OCI-LY3 (cell line): ENCODE results near the gene ARL8B.
"Not testable (repeated sequence)": the region's sequence is repeated elsewhere in the genome, so short reads cannot be mapped to it uniquely, and the experiment has no call there.

Source experiments
- H2AFZ ChIP-seq: fragments of 200-600, 300-600 bp; shearing (Covaris generic); 2 replicates; pipeline ENCODE4 v1.6.0; 2014; ENCODE audit warnings: antibody characterized with exemption, low read depth, low read length
- H3K27ac ChIP-seq: fragments of 200-600, 300-600 bp; sonication (generic); 2 replicates; pipeline ENCODE4 v1.5.1; 2014; ENCODE audit warnings: mild to moderate bottlenecking, low read length, moderate library complexity, mixed read lengths
- H3K27me3 ChIP-seq: fragments of 200-600, 300-600 bp; sonication (generic); 2 replicates; pipeline ENCODE4 v1.6.1; 2014; ENCODE audit warnings: low read depth, low read length, mixed read lengths
- H3K36me3 ChIP-seq: fragments of 200-600, 300-600 bp; sonication (generic); replicated peaks from 2 replicates; pipeline ENCODE3; 2014; ENCODE audit warnings: low read depth, low read length, mixed read lengths
- H3K4me1 ChIP-seq: fragments of 300-600, 200-600 bp; sonication (generic); 2 replicates; pipeline ENCODE4 v1.6.1; 2014; ENCODE audit warnings: low read length, mixed read lengths
- H3K4me2 ChIP-seq: fragments of 200-600, 300-600 bp; sonication (generic); 2 replicates; pipeline ENCODE4 v1.6.1; 2014; ENCODE audit warnings: low read length, mixed read lengths
- H3K4me3 ChIP-seq: fragments of 300-600, 200-600 bp; sonication (generic); 2 replicates; pipeline ENCODE4 v1.5.1; 2014; ENCODE audit warnings: antibody characterized with exemption, mild to moderate bottlenecking, low read length, moderate library complexity
- H3K79me2 ChIP-seq: fragments of 300-600, 200-600 bp; shearing (Covaris generic); 2 replicates; pipeline ENCODE4 v1.6.1; 2014; ENCODE audit warnings: mild to moderate bottlenecking, low read length, mixed read lengths
- H3K9ac ChIP-seq: fragments of 300-600, 200-600 bp; shearing (Covaris generic); 2 replicates; pipeline ENCODE4 v1.6.0; 2014; ENCODE audit warnings: mild to moderate bottlenecking, low read length, moderate library complexity
- H3K9me3 ChIP-seq: fragments of 200-600, 300-600 bp; shearing (Covaris generic); 2 replicates; pipeline ENCODE4 v1.6.1; 2014; ENCODE audit warnings: low read length, mixed read lengths; ENCODE audit not compliant: insufficient read depth
- H4K20me1 ChIP-seq: fragments of 200-600, 300-600 bp; sonication (generic); 2 replicates; pipeline ENCODE4 v1.6.1; 2016; ENCODE audit warnings: low read length, mixed read lengths; ENCODE audit not compliant: insufficient read depth
- CTCF ChIP-seq: fragments of 200-600, 300-600 bp; sonication (generic); IDR thresholded peaks from 2 replicates; pipeline ENCODE4 v1.5.1; 2014; ENCODE audit warnings: antibody characterized with exemption, low read length, low read depth
- EZH2phosphoT487 ChIP-seq: fragments of 200-600 bp; shearing (Covaris generic); IDR thresholded peaks from 2 replicates; pipeline ENCODE4 v1.6.1; 2018; ENCODE audit warnings: antibody characterized with exemption, mixed run types, low read depth

Gene ARL8B

GRCh38 chr3:5170975-5171374, 48.9 kb downstream of the ARL8B start:
- Histone ChIP-seq H4K20me1 (peaks cover 16% of the 10 kb centered on the region; the same call in 1 of the 2 replicates), H2AFZ (no peak overlapping the region), H3K4me2 (no peak overlapping the region), H3K9ac (no peak overlapping the region), H3K4me1 (peaks cover 9% of the 10 kb centered on the region), H3K27ac (no peak overlapping the region), H3K27me3 (no peaks in the 10 kb centered on the region), H3K79me2 (peaks cover 35% of the 10 kb centered on the region), H3K4me3 (no peak overlapping the region), H3K9me3 (no peaks in the 10 kb centered on the region), H3K36me3 (peaks cover 12% of the 10 kb centered on the region)
- TF ChIP-seq EZH2phosphoT487 (no peak), CTCF (no peak)

GRCh38 chr3:5172018-5172417, 49.9 kb downstream of the ARL8B start:
- Histone ChIP-seq H3K4me1 (peaks cover 9% of the 10 kb centered on the region), H4K20me1 (peaks cover 12% of the 10 kb centered on the region; the same call in 1 of the 2 replicates), H2AFZ (no peak overlapping the region), H3K36me3 (peaks cover 12% of the 10 kb centered on the region), H3K9me3 (no peaks in the 10 kb centered on the region), H3K27ac (no peak overlapping the region), H3K4me3 (no peak overlapping the region), H3K9ac (no peak overlapping the region), H3K79me2 (peaks cover 27% of the 10 kb centered on the region), H3K27me3 (no peaks in the 10 kb centered on the region), H3K4me2 (no peak overlapping the region)
- TF ChIP-seq CTCF = no peak
- TF ChIP-seq EZH2phosphoT487 = no peak

GRCh38 chr3:5179036-5179435, 56.9 kb downstream of the ARL8B start:
- not testable (repeated sequence) for H3K27ac ChIP-seq, H3K9me3 ChIP-seq, H3K79me2 ChIP-seq, H4K20me1 ChIP-seq, H3K4me1 ChIP-seq, H3K9ac ChIP-seq, H3K4me2 ChIP-seq, H2AFZ ChIP-seq, H3K4me3 ChIP-seq, H3K27me3 ChIP-seq
- peaks cover 23% of the 10 kb centered on the region for H3K36me3 ChIP-seq

- Histone ChIP-seq H3K4me1 (peaks cover 9% of the 10 kb centered on the region), H3K27ac (no peak overlapping the region), H3K4me3 (no peak overlapping the region), H3K9ac (no peak overlapping the region), H3K79me2 (no peaks in the 10 kb centered on the region), H2AFZ (no peak overlapping the region), H3K9me3 (no peaks in the 10 kb centered on the region; the same call in 1 of the 2 replicates), H3K4me2 (no peak overlapping the region), H3K27me3 (no peaks in the 10 kb centered on the region), H4K20me1 (no peaks in the 10 kb centered on the region), H3K36me3 (peaks cover 15% of the 10 kb centered on the region)
- TF ChIP-seq EZH2phosphoT487 = no peak
These were observed 59.5 kb downstream of the ARL8B start for GRCh38 chr3:5181469-5182141.

GRCh38 chr3:5183714-5184113, 61.6 kb downstream of the ARL8B start:
- not testable (repeated sequence) for H3K9ac ChIP-seq, H3K27ac ChIP-seq, H3K9me3 ChIP-seq, H3K4me2 ChIP-seq, H4K20me1 ChIP-seq, H2AFZ ChIP-seq, H3K27me3 ChIP-seq, H3K4me3 ChIP-seq
- Histone ChIP-seq H3K36me3 (peaks cover 12% of the 10 kb centered on the region), H3K4me1 (peaks cover 12% of the 10 kb centered on the region), H3K79me2 (peaks cover 12% of the 10 kb centered on the region)
